Hepatocyte (in vitro differentiated cells): ENCODE measurements around the gene DGKG. TPM values are rescaled to one million over a fixed set of nuclear protein-coding genes. Genes with fewer than 3 reads are reported as not detected.

Experiments
- DNase-seq: peaks from one replicate; pipeline ENCODE4 v3.0.0-alpha.2; 2016; ENCODE audit warnings: low spot score
- H2AFZ ChIP-seq: fragments of 200-600 bp; sonication (generic); 2 replicates; pipeline ENCODE4 v1.6.0; 2016; ENCODE audit warnings: antibody characterized with exemption, mild to moderate bottlenecking
- H3K27ac ChIP-seq: fragments of 200-600 bp; sonication (generic); 2 replicates; pipeline ENCODE4 v1.5.1; 2016; ENCODE audit warnings: mild to moderate bottlenecking
- H3K27me3 ChIP-seq: fragments of 200-600 bp; sonication (generic); 2 replicates; pipeline ENCODE4 v1.6.1; 2016
- H3K36me3 ChIP-seq: fragments of 200-600 bp; sonication (generic); replicated peaks from 2 replicates; pipeline ENCODE4 v1.5.1; 2016; ENCODE audit warnings: low read depth; ENCODE audit not compliant: insufficient read depth
- H3K4me1 ChIP-seq: fragments of 200-600 bp; sonication (generic); 2 replicates; pipeline ENCODE4 v1.5.1; 2016; ENCODE audit warnings: mild to moderate bottlenecking, moderate library complexity; ENCODE audit not compliant: insufficient read depth
- H3K4me2 ChIP-seq: fragments of 200-600 bp; sonication (generic); 2 replicates; pipeline ENCODE4 v1.6.0; 2016
- H3K4me3 ChIP-seq: fragments of 200-600 bp; sonication (generic); 2 replicates; pipeline ENCODE4 v1.5.1; 2016; ENCODE audit warnings: mild to moderate bottlenecking
- H3K79me2 ChIP-seq: fragments of 200-600 bp; sonication (generic); 2 replicates; pipeline ENCODE4 v1.6.0; 2017; ENCODE audit warnings: mild to moderate bottlenecking
- H3K9me2 ChIP-seq: fragments of 200-600 bp; sonication (generic); replicated peaks from 2 replicates; pipeline ENCODE4 v1.6.0; 2017; ENCODE audit warnings: mild to moderate bottlenecking; ENCODE audit not compliant: insufficient read depth
- H3K9me3 ChIP-seq: fragments of 200-600 bp; sonication (generic); 2 replicates; pipeline ENCODE4 v1.5.1; 2016; ENCODE audit warnings: low read depth, mild to moderate bottlenecking
- H4K20me1 ChIP-seq: fragments of 200-600 bp; sonication (generic); 2 replicates; pipeline ENCODE4 v1.6.0; 2016; ENCODE audit warnings: mild to moderate bottlenecking; ENCODE audit not compliant: insufficient read depth, poor library complexity, severe bottlenecking
- CTCF ChIP-seq: fragments of 200-600 bp; sonication (generic); IDR thresholded peaks from 2 replicates; pipeline ENCODE4 v1.5.1; 2016; ENCODE audit warnings: antibody characterized with exemption, mild to moderate bottlenecking; ENCODE audit not compliant: poor library complexity
- EZH2 ChIP-seq: fragments of 200-600 bp; sonication (generic); IDR thresholded peaks from 2 replicates; pipeline ENCODE4 v1.6.1; 2016; ENCODE audit warnings: antibody characterized with exemption, mild to moderate bottlenecking, borderline replicate concordance
- EZH2phosphoT487 ChIP-seq: fragments of 200-600 bp; sonication (generic); IDR thresholded peaks from one replicate; pipeline ENCODE4 v1.6.1; 2018; ENCODE audit warnings: antibody characterized with exemption, mild to moderate bottlenecking, low read depth, moderate library complexity; ENCODE audit not compliant: unreplicated experiment, severe bottlenecking
- WGBS: methylation state at CpG from one replicate; pipeline ENCODE4 v1.1.6; 2016; ENCODE audit warnings: low lambda C conversion rate; ENCODE audit errors: missing lambda C conversion rate; 5-methylcytosine and 5-hydroxymethylcytosine counted together
- polyA plus RNA-seq: library from polyadenylated mRNA; unstranded; fragments of >200 nt; fragmentation: Nextera tagmentation; extraction: Ambion mirVana; gene quantifications from 2 replicates; pipeline ENCODE4 v1.2.1, GENCODE V29; 2016
- total RNA-seq: library from RNA; depleted of rRNA; stranded (reverse); fragments of >200 nt; gene quantifications from 2 replicates; pipeline ENCODE4 v1.2.3, GENCODE V29; 2014

DGKG gene
- total and polyA plus RNA-seq, 2 experiments from 2014 or later = not detected

GRCh38 chr3:186165331-186165730 lies 196.7 kb downstream of the DGKG start:
- Histone ChIP-seq H3K4me1 (peaks cover 3% of the 10 kb centered on the region), H3K36me3 (no peaks in the 10 kb centered on the region), H3K4me2 (no peak overlapping the region), H2AFZ (no peak overlapping the region), H3K79me2 (no peaks in the 10 kb centered on the region), H3K9me3 (no peaks in the 10 kb centered on the region), H3K9me2 (no peaks in the 10 kb centered on the region), H3K27ac (no peak overlapping the region), H3K27me3 (no peaks in the 10 kb centered on the region), H4K20me1 (no peaks in the 10 kb centered on the region), H3K4me3 (no peak overlapping the region)
- WGBS = 50% methylated on average over 1 of the region's 1 CpG
- TF ChIP-seq EZH2phosphoT487 (no peak), CTCF (no peak), EZH2 (no peak)
- no peak for DNase-seq

- 91% methylated on average over 7 of the region's 7 CpGs for WGBS
- no peaks in the 10 kb centered on the region for H4K20me1 ChIP-seq
- no peaks in the 10 kb centered on the region for H3K36me3 ChIP-seq
- no peak overlapping the region for H3K4me3 ChIP-seq
- no peak for DNase-seq
- TF ChIP-seq EZH2phosphoT487 = no peak
- TF ChIP-seq CTCF = no peak
- TF ChIP-seq EZH2 = no peak
- H3K9me3 ChIP-seq = no peaks in the 10 kb centered on the region
- H2AFZ ChIP-seq = no peak overlapping the region
- H3K9me2 ChIP-seq = no peaks in the 10 kb centered on the region
- H3K27ac ChIP-seq = no peak overlapping the region
- no peaks in the 10 kb centered on the region for H3K27me3 ChIP-seq
- H3K79me2 ChIP-seq = no peaks in the 10 kb centered on the region
- no peak overlapping the region for H3K4me2 ChIP-seq
- peaks cover 3% of the 10 kb centered on the region for H3K4me1 ChIP-seq
Measured at GRCh38 chr3:186164696-186165095, 197.3 kb downstream of the DGKG start.

- Histone ChIP-seq H3K9me3 (no peaks in the 10 kb centered on the region), H3K9me2 (no peaks in the 10 kb centered on the region), H3K4me3 (no peak overlapping the region), H3K36me3 (no peaks in the 10 kb centered on the region), H3K79me2 (no peaks in the 10 kb centered on the region), H3K4me2 (no peak overlapping the region), H4K20me1 (no peaks in the 10 kb centered on the region), H3K27me3 (no peaks in the 10 kb centered on the region), H3K27ac (no peak overlapping the region), H3K4me1 (peaks cover 3% of the 10 kb centered on the region), H2AFZ (no peak overlapping the region)
- 97% methylated on average over 6 of the region's 6 CpGs for WGBS
- no peak for DNase-seq
- no peak for TF ChIP-seq EZH2phosphoT487
- no peak for TF ChIP-seq EZH2
- TF ChIP-seq CTCF = no peak
Measured at GRCh38 chr3:186162221-186162620, 199.8 kb downstream of the DGKG start.
